Suprapubic skin (tissue), 3 donors: ENCODE measurements around the gene RFX7.

Experiments
- CTCF ChIP-seq, 2 donors: fragments of 200-600 bp in 1 of 2; fragments of 450-650 bp in 1 of 2; sonication (generic) in 1 of 2; IDR thresholded peaks; one replicate each; pipeline ENCODE4 v1.5.1; 2016 to 2019; ENCODE audit warnings: antibody characterized with exemption in 2 of 2, mild to moderate bottlenecking in 1 of 2, moderate library complexity in 1 of 2
- POLR2A ChIP-seq, 2 donors: fragments of 450-650 bp; IDR thresholded peaks; one replicate each; pipeline ENCODE4 v1.6.1; 2017; ENCODE audit warnings: antibody characterized with exemption in 2 of 2, mild to moderate bottlenecking in 2 of 2, moderate library complexity in 2 of 2

- TF ChIP-seq CTCF (IDR thresholded peaks at IDR 0.05), result no peak
- no peak for TF ChIP-seq POLR2A (IDR thresholded peaks at IDR 0.05)
These were observed 166.6 kb downstream of the RFX7 start for GRCh38 chr15:56077081-56077480.
